Activated CD4-positive, alpha-beta memory T cell treated with anti-CD3 and anti-CD28 coated beads for 36 hours (primary cell): ENCODE measurements around the gene ZNF672. TPM values are rescaled to one million over a fixed set of nuclear protein-coding genes. Genes with fewer than 3 reads are reported as not detected.

ENCODE experiments used
- microRNA-seq: library from miRNA; unstranded; fragments of <30 nt; microRNA quantifications from one replicate; pipeline ENCODE4 v1.2.0, GENCODE V29; 2022; ENCODE audit warnings: borderline number of aligned reads, borderline microRNAs expressed, borderline replicate concordance
- total RNA-seq, 2 experiments: library from RNA; stranded (reverse); gene quantifications; one replicate each; pipeline ENCODE4 v1.2.3, GENCODE V29; 2021

ZNF672 gene
- total RNA-seq, 2 experiments from 2014 or later = 50.3 to 51.4 TPM

Small RNAs within 50 kb of the gene (microRNA-seq; reads per million reads assigned to microRNA genes)
- 1.2 reads per million for gene MIR3124

Other genes with a start within 250 kb of the ZNF672 start
- gene OR2T10, start 240.5 kb upstream of the ZNF672 start, total RNA-seq = not detected
- gene OR2T11, start 203.1 kb upstream of the ZNF672 start, total RNA-seq = not detected
- not detected for gene OR2T35, start 192.9 kb upstream of the ZNF672 start, total RNA-seq
- not detected for gene OR2T27, start 182.7 kb upstream of the ZNF672 start, total RNA-seq
- not detected for gene OR14I1, start 135.5 kb upstream of the ZNF672 start, total RNA-seq
- gene LYPD8, start 82.5 kb upstream of the ZNF672 start, total RNA-seq = not detected
- gene SH3BP5L, start 12.3 kb upstream of the ZNF672 start, total RNA-seq = 10 to 100 TPM; 19.7 to 19.9 TPM
- 10 to 100 TPM; 60.4 to 65.9 TPM for gene ZNF692, start 20.9 kb downstream of the ZNF672 start, total RNA-seq
- 1 to 10 TPM; 4.2 to 4.3 TPM for gene PGBD2, start 68.0 kb downstream of the ZNF672 start, total RNA-seq